Measurements from ENCODE around the gene HIVEP3. TPM values are rescaled to one million over a fixed set of nuclear protein-coding genes. Genes with fewer than 3 reads are reported as not detected.
A peak's percentile ranks its signal among the peaks of the same experiment; 100 is the strongest.

Gene HIVEP3
- total RNA-seq, 1 experiment from 2014 or later = not detected

- Histone ChIP-seq H3K27me3 (no peaks in the 10 kb centered on the region), H3K9me3 (no peaks in the 10 kb centered on the region), H3K36me3 (no peaks in the 10 kb centered on the region), H3K4me3 (no peak overlapping the region)
- DNase-seq = no peak
Observed at GRCh38 chr1:41868241-41868998, 50.3 kb downstream of the HIVEP3 start.

- Histone ChIP-seq H3K4me3 (no peak overlapping the region), H3K36me3 (no peaks in the 10 kb centered on the region), H3K27me3 (no peaks in the 10 kb centered on the region), H3K9me3 (no peaks in the 10 kb centered on the region)
- no peak for DNase-seq
Observed at GRCh38 chr1:41866285-41866684, 52.4 kb downstream of the HIVEP3 start.

- H3K27me3 ChIP-seq = no peaks in the 10 kb centered on the region
- no peak overlapping the region for H3K4me3 ChIP-seq
- H3K36me3 ChIP-seq = no peaks in the 10 kb centered on the region
- no peaks in the 10 kb centered on the region for H3K9me3 ChIP-seq
- DNase-seq = no peak
Observed at GRCh38 chr1:41864471-41865040, 54.2 kb downstream of the HIVEP3 start.

GRCh38 chr1:41863718-41864117 is 55.0 kb downstream of the HIVEP3 start:
- no peaks in the 10 kb centered on the region for H3K9me3 ChIP-seq
- no peaks in the 10 kb centered on the region for H3K27me3 ChIP-seq
- no peaks in the 10 kb centered on the region for H3K36me3 ChIP-seq
- no peak for DNase-seq
- no peak overlapping the region for H3K4me3 ChIP-seq

- Histone ChIP-seq H3K9me3 (no peaks in the 10 kb centered on the region), H3K27me3 (no peaks in the 10 kb centered on the region), H3K36me3 (no peaks in the 10 kb centered on the region), H3K4me3 (no peak overlapping the region)
- peak; percentile 51 for DNase-seq
Observed at GRCh38 chr1:41862384-41863221, 56.1 kb downstream of the HIVEP3 start.

- no peaks in the 10 kb centered on the region for H3K36me3 ChIP-seq
- no peaks in the 10 kb centered on the region for H3K9me3 ChIP-seq
- no peak overlapping the region for H3K4me3 ChIP-seq
- DNase-seq = no peak
- no peaks in the 10 kb centered on the region for H3K27me3 ChIP-seq
Observed at GRCh38 chr1:41861535-41862383, 57.0 kb downstream of the HIVEP3 start.

- no peak for DNase-seq
- Histone ChIP-seq H3K4me3 (no peak overlapping the region), H3K36me3 (no peaks in the 10 kb centered on the region), H3K27me3 (no peaks in the 10 kb centered on the region), H3K9me3 (no peaks in the 10 kb centered on the region)
Observed at GRCh38 chr1:41860771-41861170, 58.0 kb downstream of the HIVEP3 start.

GRCh38 chr1:41860214-41860613 is 58.5 kb downstream of the HIVEP3 start:
- no peaks in the 10 kb centered on the region for H3K27me3 ChIP-seq
- no peaks in the 10 kb centered on the region for H3K9me3 ChIP-seq
- DNase-seq = no peak
- H3K36me3 ChIP-seq = no peaks in the 10 kb centered on the region
- H3K4me3 ChIP-seq = no peak overlapping the region

GRCh38 chr1:41859686-41860085 is 59.0 kb downstream of the HIVEP3 start:
- DNase-seq = no peak
- no peak overlapping the region for H3K4me3 ChIP-seq
- no peaks in the 10 kb centered on the region for H3K9me3 ChIP-seq
- H3K36me3 ChIP-seq = no peaks in the 10 kb centered on the region
- H3K27me3 ChIP-seq = no peaks in the 10 kb centered on the region

GRCh38 chr1:41856944-41857285 is 61.8 kb downstream of the HIVEP3 start:
- Histone ChIP-seq H3K4me3 (no peak overlapping the region), H3K27me3 (no peaks in the 10 kb centered on the region), H3K36me3 (no peaks in the 10 kb centered on the region), H3K9me3 (no peaks in the 10 kb centered on the region)
- peak; percentile 73 for DNase-seq

GRCh38 chr1:41856151-41856943 is 62.4 kb downstream of the HIVEP3 start:
- Histone ChIP-seq H3K9me3 (no peaks in the 10 kb centered on the region), H3K27me3 (no peaks in the 10 kb centered on the region), H3K4me3 (no peak overlapping the region), H3K36me3 (no peaks in the 10 kb centered on the region)
- DNase-seq = no peak

- no peaks in the 10 kb centered on the region for H3K27me3 ChIP-seq
- DNase-seq = no peak
- H3K36me3 ChIP-seq = no peaks in the 10 kb centered on the region
- no peaks in the 10 kb centered on the region for H3K9me3 ChIP-seq
- H3K4me3 ChIP-seq = no peak overlapping the region
Observed at GRCh38 chr1:41855713-41856112, 63.0 kb downstream of the HIVEP3 start.

- Histone ChIP-seq H3K27me3 (no peaks in the 10 kb centered on the region), H3K36me3 (no peaks in the 10 kb centered on the region), H3K9me3 (no peaks in the 10 kb centered on the region), H3K4me3 (no peak overlapping the region)
- DNase-seq = no peak
Observed at GRCh38 chr1:41853907-41854306, 64.8 kb downstream of the HIVEP3 start.

- no peaks in the 10 kb centered on the region for H3K27me3 ChIP-seq
- no peaks in the 10 kb centered on the region for H3K36me3 ChIP-seq
- no peak for DNase-seq
- H3K9me3 ChIP-seq = no peaks in the 10 kb centered on the region
- no peak overlapping the region for H3K4me3 ChIP-seq
Observed at GRCh38 chr1:41852091-41852490, 66.6 kb downstream of the HIVEP3 start.

- no peak overlapping the region for H3K4me3 ChIP-seq
- H3K36me3 ChIP-seq = no peaks in the 10 kb centered on the region
- H3K9me3 ChIP-seq = no peaks in the 10 kb centered on the region
- H3K27me3 ChIP-seq = no peaks in the 10 kb centered on the region
- peak; percentile 37 for DNase-seq
Observed at GRCh38 chr1:41851589-41851988, 67.1 kb downstream of the HIVEP3 start.

GRCh38 chr1:41850029-41850428 is 68.7 kb downstream of the HIVEP3 start:
- H3K36me3 ChIP-seq = no peaks in the 10 kb centered on the region
- no peak overlapping the region for H3K4me3 ChIP-seq
- no peak for DNase-seq
- no peaks in the 10 kb centered on the region for H3K9me3 ChIP-seq
- H3K27me3 ChIP-seq = no peaks in the 10 kb centered on the region

Data from MG63 (cell line).